Midbrain (tissue), 1 donor: ENCODE results near the gene AFAP1L1.

Source experiments
- DNase-seq: peaks from one replicate; lab custom pipeline; 2025; lab: John Stamatoyannopoulos, UW

Gene AFAP1L1

GRCh38 chr5:149315753-149316152 is 44.1 kb downstream of the AFAP1L1 start:
- DNase-seq: no peak

DNA sequence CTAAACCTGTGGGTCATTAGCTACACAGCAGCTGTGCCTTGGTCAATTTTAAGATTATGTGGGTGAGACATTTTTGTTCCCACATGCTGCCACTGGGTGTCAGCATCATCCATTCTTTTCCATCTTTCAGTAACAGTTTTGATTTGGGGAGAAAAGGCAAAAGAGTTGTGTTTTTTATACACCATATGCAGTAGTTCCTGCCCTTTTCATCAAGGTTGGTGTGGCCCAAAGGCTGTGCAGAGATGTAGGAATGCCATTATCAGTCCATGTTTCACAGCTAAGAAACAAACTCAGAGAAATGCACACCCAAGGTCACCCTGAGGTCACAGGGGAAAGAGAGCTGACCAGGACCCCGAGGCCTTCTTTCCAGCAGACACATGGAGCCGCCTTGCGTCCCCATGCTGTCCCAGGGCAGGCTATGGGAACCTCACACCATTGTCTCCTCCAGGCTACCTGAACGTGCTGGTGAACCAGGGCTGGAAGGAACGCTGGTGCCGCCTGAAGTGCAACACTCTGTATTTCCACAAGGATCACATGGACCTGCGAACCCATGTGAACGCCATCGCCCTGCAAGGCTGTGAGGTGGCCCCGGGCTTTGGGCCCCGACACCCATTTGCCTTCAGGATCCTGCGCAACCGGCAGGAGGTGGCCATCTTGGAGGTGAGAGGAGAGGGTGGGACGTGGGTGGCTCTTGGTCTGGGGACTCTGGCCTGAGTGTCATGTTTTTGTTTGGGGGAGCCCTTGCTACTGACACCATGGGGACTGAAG is 45.8 kb downstream of the AFAP1L1 start:
- DNase-seq: peak; percentile 53

DNA sequence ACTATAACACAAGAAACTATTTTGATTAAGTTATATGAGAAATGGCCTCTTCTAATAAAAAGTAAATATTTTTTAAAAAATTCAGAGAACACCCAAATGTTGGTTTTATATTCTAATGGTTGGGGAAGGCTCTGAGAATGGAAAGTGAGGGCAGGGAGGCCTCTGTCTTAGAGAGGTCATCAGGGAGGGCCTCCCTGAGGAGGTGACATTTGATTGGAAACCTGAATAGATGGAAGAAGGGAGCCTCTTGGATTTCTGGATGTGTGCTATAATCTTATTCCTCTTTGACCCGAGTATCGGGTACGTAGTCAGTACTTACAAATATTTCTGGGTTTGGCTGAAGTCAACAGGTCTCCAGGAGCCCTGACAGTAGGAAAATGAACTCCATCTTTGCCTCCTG is 47.5 kb downstream of the AFAP1L1 start:
- DNase-seq: no peak

GRCh38 chr5:149320791-149321330 is 49.2 kb downstream of the AFAP1L1 start:
- DNase-seq: peak; percentile 31

DNA sequence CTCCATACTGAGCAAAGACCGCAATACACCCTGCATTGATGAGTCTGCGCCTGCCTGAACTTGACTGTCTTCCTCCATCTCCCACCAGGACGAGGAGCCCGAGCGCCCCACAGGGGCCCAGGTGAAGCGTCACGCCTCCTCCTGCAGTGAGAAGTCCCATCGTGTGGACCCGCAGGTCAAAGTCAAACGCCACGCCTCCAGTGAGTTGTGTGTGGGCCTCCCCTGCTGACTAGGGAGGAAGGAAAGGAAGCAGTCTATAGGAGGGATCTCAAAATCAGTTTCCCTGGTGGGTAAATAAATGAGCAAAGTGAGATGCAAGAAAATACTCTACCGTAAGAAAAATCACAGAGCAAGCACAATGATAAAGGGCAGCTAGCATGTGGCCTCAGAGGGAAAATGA is 50.9 kb downstream of the AFAP1L1 start:
- no peak for DNase-seq

DNA sequence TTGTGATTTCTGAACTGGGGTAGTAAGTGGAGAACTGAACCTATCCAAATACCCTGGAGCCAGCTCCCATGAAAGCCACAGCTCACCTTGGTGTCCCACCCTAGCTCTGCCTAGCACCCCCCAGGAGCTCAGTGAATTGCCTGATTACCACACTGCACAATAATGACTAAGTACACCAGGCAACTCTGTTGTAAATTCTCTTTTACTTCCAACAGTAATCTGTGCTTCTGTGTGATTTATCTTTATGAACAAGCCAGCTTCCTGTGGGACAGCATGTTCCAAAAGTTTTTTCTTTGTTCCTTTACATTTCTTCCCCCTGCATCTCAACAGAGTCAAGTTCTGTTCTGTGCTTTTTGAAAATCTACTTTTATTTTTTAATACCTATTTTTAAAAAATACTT is 51.6 kb downstream of the AFAP1L1 start:
- no peak for DNase-seq

- DNase-seq: no peak
These were observed 52.1 kb downstream of the AFAP1L1 start for GRCh38 chr5:149323621-149324205.

GRCh38 chr5:149324641-149325040 is 53.0 kb downstream of the AFAP1L1 start:
- DNase-seq: no peak

GRCh38 chr5:149325166-149325735 is 53.6 kb downstream of the AFAP1L1 start:
- no peak for DNase-seq

DNA sequence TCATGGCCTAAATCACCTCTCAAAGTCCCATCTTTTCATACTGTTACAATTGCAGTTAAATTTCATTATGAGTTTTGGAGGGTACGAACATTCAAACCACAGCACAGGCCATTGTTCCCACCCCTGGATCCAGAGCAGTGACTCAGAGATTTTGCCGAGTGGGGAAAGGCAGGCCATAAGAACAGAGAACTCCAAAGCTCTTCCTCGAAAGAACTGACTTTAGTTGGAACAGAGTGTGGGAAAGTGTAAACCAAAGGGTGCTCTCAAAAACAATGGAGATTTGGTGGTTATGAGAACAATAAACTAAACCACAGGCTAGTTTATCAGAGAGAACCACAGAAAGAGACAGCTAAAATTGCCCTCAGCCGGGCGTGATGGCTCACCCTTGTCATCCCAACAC is 54.2 kb downstream of the AFAP1L1 start:
- no peak for DNase-seq

GRCh38 chr5:149326611-149327010 is 55.0 kb downstream of the AFAP1L1 start:
- DNase-seq: no peak

DNA sequence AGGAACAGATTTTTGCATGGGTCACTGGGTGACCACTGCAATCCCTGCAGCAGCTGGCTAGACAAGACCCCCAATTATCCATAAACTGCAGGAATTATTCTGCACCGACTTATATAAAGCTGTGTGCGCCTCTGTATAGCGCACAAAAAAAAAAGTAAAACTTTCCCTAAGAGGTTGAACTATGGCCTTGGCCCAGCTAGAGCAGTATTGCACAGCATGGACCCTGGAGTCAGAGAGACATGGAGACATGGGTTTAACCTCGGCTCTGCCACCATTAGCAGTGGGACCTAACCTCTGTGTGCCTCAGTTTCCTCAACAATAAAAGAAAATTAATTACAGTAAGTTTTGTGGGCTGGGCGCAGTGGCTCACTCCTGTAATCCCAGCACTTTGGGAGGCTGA is 56.5 kb downstream of the AFAP1L1 start:
- no peak for DNase-seq

DNA sequence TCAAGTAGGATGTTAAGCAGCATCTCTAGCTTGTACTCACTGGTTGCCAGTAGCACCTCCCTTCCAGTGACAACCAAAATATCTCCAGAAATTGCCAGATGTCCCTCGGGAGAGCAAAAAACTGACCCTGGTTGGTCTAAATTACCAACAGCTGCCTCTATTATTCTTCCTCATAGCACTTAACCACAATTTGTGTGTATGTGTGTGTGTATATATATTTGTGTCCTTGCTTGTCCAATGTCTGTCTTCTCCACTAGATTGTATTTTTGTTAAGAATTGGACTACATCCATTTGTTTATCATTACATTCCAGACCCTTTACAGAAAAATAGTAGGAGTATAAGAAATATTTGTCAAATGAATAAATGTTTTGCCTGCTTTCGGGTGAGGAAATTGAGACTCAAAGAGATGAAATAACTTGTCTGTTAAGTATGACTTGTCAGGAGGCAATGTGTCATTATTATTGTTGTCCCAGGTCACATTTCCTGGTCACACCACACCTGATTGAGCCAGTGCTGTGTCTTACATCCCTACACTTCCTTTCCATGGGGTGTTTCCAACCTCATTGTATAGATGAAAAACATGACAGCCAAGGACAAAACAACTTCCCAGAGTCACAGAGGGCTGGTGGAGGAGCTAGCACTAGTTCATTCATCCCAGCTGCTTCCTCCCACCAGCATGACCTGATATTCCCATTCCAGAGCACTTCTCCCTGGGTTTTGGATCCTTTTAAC is 62.2 kb downstream of the AFAP1L1 start:
- no peak for DNase-seq

DNA sequence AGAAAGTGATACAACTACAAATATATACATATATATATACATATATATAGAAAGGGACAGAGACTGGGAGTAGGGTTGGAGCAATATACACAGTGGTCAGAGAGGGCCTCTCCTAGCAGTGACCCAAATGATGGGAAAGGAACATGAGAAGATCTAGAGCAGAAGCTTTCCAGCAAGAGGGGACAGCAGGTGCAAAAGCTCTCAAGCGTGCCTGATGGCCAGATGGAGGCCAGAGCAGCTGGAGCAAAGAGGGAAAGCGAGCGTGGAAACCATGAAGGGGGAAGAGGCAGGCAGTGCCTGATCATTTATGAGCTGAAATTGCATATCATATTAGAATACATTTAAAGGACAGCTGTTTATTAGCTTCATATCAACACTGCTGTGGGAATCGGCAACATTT is 66.1 kb downstream of the AFAP1L1 start:
- no peak for DNase-seq

DNA sequence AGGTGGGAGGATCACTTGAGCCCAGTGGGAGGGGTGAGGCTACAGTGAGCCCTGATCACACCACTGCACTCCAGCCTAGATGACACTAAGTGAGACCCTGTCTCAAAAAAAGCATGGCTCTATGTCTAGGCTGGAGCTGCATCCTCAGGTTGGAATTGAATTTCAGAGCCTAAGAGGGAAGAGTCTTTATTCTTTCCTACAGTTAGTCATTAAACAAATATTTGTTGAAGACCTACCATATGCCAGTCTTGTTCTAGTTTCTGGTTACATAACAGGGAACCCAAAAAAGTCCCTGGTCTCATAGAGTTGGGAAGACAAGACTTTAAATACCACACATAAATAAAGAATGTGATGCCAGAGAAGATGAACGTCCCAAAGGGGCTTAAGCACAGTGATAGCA is 66.7 kb downstream of the AFAP1L1 start:
- DNase-seq: no peak

DNA sequence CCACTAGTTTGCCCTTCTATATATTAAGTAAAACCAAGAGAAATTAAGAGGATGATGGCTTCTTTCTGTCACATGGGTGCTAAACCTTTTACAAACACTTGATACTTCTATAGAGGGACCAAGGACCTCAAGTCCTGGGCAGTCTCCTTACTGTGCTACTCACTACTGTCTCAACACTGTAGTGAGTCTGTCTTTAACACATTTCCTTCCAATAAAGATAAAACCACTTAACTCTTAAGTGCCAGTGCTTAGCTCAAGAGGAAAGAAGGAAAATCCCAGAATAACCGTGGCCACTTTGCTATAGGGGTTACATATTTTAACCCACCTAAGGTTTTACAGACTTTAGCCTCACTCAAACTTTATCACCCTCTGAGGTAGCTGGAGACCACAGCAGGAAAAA is 69.3 kb downstream of the AFAP1L1 start:
- no peak for DNase-seq

DNA sequence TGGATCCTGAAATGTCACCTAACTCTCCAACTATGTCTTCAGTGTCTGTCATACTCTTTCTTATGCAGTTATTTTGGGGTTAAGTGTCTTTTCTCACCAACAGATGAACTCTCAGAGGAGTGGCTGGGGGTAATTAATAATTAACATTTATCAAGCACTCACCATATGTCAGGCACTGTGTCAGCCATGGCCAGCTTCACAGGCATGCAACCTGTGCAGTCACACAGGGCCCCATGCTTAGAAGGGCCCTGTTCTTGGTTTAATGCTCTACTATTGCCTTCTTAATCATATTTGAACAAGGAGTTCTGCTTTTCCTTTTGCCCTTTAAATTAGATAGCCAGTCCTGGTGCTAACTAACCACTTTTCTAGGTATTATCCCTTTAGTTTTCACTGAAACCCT is 70.2 kb downstream of the AFAP1L1 start:
- DNase-seq: no peak

GRCh38 chr5:149344151-149344550 is 72.5 kb downstream of the AFAP1L1 start:
- DNase-seq: no peak

DNA sequence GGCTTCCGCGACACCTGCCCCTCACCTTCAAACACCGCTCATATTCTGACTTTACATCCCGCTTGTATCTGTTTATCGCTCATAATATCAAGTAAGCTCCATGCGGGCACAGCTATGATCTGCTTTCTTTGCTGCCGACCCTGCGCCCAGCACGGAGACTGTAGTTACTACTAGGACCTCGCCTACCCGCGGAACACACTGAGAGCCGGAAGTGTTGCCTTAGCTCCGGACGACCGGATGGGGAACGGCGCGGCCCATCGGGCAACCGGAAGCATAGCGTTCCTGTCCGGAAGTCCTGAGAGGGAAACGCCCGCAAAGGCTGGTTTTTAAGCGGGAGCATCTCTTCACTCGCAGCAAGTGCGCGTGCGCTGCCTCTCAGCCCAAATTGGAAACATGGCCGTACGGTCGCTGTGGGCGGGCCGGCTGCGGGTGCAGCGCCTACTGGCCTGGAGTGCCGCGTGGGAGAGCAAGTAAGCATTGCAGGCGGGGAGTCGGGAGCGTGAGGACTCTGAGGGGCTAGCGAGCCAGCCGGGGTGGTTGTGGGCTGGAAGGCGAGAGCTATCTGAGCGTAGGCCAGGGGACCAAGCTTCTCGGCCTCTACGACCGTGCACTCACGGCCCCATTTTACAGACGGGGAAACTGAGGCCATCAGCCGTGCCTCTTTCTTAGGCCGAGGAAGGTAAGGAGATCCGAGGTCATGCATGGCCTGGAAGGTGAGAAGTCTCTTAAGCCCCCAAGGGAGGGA is 73.7 kb downstream of the AFAP1L1 start, which contains the start of gene GRPEL2:
GRPEL2 (plus strand) TSS at position 353 of the 745 bp plus-strand sequence; CDS start at position 394, 41 bp downstream.
- peak; percentile 96 for DNase-seq

- DNase-seq: peak; percentile 16
These were observed 74.2 kb downstream of the AFAP1L1 start for GRCh38 chr5:149345892-149346222.

DNA sequence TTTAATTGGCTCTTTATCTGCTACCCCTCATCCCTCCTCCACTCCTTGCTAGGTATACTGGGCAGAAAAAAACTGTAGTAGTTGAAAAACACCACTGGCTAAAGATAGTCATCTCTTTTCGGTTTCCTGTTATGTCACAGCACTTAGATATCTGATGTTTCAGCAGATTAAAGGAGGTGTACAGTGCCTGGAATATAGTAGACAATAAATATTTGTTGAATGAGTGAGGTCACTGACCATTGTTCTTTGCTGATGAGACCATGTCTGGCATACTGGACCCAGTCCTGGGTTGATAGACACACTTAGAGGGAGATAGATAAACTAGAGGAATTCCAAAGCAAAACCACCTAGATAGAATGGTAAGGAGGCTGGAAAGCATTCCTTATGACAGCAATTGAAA is 76.9 kb downstream of the AFAP1L1 start:
- no peak for DNase-seq

- no peak for DNase-seq
These were observed 77.7 kb downstream of the AFAP1L1 start for GRCh38 chr5:149349382-149349781.
